ENCODE measurements around the gene NCKIPSD.

Gene NCKIPSD

DNA sequence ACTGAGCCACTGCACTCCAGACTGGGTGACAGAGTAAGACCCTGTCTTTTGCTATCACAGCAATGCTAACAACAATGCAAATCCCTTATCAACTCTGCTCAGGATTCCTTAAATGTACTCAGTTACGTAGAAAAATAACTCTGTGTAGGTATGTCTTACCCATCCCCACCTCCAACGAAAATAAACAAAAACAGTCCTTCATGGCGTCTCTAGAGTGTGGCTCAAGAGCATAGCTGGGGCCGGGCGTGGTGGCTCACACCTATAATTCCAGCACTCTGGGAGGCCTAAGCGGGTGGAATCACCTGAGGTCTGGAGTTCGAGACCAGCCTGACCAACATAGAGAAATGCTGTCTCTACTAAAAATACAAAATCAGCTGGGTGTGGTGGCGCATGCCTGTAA, 13.2 kb upstream of the NCKIPSD start:
- no peak for FAIRE-seq

DNA sequence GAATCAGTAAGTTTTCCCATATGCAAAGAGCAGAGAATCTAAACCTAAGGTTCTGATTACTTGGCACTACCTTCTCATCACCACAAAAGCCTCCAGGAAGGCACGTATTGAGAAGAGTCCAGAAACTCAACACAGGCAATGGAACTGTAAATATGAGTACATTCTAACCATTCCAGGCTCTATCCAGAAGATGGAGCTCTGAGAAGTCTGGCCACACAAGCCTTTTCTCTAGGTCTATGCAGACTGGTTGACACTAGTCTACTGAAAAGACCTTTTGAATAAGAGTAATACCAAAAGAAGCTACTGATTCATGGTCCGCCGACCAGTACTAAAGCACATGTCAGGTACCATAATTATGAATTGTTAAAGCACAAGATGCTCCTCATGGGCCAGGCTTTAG, 12.2 kb upstream of the NCKIPSD start:
- FAIRE-seq: no peak
- no peak for DNase-seq (ENCODE audit: extremely low spot score, insufficient read length, low read depth)

More for the DNA sequence above, 13.2 kb upstream of the NCKIPSD start:
- no peak for DNase-seq (ENCODE audit: extremely low spot score, insufficient read length, low read depth)

DNA sequence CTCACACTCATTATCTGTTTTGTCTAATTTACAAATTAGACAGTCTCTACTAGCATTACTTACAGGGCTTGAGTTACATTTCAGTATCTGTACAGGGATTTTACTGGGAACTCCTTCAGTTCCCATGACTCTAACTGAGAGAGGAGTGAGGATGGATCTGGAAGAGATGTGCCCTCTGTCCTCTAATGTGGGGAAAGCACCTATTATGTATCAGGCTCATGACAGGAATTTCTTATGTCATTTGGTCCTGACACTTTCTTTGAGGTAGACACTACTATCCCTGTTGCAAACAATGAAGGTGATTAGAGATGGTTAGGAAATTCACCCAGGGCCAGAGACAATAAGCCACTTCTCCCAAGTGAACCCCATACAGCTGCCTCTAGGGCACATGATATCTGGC, 10.9 kb upstream of the NCKIPSD start:
- FAIRE-seq (no peak), DNase-seq (ENCODE audit: extremely low spot score, insufficient read length, low read depth) (no peak)

DNA sequence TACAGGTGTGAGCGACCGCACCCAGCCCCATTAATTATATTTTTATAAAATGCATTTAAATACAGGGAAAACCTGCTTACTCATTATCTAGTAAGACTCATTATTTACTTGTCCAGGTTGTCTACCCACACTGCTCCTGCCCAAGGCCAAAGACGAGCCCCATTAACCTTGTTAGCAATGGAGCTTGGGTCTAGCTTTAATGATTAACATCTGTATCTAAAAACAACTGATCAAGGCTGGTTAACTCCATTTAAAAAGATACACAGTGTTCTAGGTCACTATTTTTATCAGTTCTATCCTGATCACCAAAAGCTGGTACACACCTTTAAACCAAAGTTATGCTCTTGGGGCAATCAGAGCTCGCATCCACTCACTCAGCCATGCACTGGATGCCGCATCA, 10.4 kb upstream of the NCKIPSD start:
- FAIRE-seq (no peak), DNase-seq (ENCODE audit: extremely low spot score, insufficient read length, low read depth) (no peak)

DNA sequence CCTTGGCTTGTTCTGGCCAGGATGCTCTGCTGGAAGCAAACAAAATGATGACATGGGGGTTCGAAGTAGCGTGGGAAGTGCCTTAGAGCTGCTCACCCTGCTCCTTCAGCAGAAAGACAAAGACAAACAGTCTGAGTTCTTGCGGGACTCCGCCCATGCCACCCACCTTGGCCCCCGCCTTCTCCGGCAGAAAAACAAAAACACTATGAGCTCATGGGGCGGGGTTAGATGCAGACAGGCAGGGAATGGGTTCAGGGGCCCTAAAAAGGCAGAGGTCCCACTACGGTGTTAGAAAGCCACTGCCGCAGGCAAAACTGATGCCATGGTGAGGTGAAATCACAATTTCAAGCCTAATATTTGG, 9.7 kb upstream of the NCKIPSD start:
- no peak for FAIRE-seq
- DNase-seq (ENCODE audit: extremely low spot score, insufficient read length, low read depth): no peak

DNA sequence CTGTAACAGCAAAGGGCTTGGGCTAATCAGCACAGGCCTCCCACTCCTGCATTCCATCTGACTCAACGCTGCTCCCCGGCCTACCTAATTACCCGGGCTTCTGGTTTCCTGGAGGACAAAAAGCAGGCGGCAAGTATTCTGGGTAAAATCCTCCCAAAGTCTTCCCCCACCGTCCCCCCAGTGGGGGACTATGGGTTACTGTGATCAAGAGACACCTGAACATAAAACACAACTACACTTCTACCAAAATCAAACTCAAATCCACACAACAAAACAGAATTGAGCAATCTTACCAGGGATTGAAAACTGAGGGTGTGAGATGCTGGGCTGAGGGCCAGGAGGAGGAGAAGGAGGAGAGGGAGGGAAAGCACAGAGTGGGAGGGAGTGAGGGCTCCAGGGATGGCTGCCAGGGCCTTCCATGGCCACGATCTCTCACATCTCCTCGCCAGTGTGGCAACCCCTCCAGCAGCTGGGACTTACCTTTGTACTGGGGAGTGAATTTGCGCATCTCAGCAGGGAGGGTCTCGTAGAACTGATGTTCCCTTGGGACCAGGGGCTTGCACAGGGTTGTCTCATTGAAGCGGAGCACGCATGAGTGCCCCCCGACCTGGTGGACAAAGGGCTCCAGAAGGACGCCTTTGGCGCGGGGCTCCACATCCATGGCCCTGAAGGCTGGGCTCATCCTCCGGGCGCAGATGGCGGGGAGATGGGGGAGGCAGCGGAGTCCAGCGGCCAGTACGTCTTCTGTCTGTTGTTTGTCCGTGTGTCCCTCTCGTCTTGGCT, 9.1 kb upstream of the NCKIPSD start:
- DNase-seq (ENCODE audit: extremely low spot score, insufficient read length, low read depth): no peak
- no peak for FAIRE-seq

DNA sequence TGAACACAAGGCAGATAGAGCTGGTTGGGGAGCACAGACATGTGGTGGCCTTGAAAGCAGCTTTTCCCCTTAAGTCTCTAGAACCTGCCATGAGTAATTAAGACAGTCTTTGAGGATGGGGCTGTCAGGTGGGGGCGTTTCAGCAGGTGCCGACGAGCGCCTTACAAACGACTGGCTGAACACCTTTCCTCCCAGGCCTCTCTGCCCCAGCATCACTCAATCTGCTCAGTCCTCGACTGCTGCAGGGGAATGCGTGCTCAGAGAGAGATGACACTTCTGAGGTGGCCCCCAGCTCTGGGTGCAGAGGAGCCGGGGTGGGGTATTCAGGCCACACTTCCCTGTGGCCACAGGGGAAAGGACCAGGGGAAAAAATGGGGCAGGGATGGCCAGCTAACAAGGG, 8.1 kb upstream of the NCKIPSD start:
- FAIRE-seq (no peak), DNase-seq (ENCODE audit: extremely low spot score, insufficient read length, low read depth) (no peak)

DNA sequence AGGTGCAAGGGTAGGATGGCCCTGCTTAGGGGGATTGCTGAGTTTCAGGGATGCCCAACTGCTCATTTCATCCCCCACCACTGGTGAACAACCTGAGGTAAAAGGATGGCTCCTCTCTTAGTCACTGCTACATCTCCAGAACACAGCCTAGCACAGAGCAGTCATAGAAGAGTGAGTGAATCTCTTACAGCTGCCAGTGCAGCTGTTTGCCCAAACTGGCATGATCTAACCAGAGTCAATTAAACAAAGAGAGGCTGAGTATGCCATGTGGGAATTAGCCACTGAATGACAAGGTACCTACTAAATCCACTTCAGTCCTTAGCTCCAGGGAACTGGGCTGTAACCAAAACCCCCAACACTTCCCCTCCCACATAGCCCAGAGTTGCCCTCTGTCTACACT, 6.8 kb upstream of the NCKIPSD start:
- no peak for FAIRE-seq

DNA sequence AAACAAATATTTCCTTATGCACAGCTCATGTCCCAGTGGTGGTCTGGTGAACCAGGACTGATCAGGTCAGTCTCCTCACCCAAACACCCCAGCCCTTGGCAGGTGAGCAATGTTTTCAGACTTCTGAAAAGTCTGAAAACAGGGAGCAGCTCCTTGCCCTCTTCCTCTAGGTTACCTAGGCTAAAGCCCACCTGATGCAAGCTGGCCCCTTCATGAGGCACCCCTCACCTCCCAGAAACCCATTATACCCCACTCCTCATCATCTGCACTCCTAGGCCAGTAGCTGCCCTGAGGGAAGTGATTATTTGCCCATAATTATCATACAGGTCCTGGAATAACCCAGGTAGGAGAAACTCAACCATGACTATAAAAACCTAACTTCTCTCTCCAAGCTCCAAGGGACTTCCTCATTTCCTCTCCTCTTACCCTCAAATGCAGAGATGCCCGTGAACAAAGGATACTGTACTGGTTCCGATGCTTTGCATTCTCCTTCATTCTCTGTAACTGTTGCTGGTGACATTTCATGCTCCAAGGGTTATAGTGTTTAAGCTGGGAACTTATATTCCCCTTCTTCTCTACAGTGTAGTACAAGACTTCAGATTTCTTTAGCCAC, 5.2 kb upstream of the NCKIPSD start:
- DNase-seq (ENCODE audit: extremely low spot score, insufficient read length, low read depth): no peak
- no peak for FAIRE-seq

More for the DNA sequence above, 6.8 kb upstream of the NCKIPSD start:
- no peak for DNase-seq (ENCODE audit: extremely low spot score, insufficient read length, low read depth)

DNA sequence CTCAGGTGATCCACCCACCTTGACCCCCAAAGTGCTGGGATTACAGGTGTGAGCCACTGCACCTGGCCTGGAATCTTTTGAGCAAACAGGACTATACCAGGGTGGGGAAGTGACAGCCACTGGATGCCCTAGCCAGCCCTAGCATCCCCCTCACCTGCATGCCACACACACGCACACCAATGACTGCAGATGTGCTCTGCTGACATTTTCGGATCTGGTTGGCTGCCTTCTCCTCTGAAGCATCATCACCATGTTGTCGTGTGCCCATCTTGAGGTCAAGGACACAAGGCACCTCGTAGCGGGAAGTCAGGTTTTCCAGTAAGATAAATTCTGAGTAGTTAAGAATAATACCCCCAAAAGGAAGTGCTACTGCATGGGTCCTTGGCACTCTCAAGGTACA, 3.7 kb upstream of the NCKIPSD start:
- DNase-seq (ENCODE audit: extremely low spot score, insufficient read length, low read depth) (no peak), FAIRE-seq (no peak)

DNA sequence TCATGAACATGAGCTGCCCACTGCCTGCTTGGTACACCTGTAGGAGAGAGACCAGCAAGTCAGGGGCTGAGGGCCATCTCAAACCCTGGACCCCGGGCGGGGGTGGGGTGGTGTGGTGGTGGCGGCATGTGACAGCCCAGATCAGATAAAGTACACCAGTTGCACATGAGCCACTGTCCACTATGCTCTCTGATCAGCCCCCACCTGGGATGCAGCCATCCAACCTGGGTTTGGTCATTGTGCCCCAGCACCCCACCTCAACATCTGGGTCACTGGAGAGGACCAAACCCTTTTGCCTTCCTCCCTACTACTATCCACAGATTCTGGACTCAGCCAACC, 3.0 kb upstream of the NCKIPSD start:
- DNase-seq (ENCODE audit: extremely low spot score, insufficient read length, low read depth) (no peak), FAIRE-seq (no peak)

DNA sequence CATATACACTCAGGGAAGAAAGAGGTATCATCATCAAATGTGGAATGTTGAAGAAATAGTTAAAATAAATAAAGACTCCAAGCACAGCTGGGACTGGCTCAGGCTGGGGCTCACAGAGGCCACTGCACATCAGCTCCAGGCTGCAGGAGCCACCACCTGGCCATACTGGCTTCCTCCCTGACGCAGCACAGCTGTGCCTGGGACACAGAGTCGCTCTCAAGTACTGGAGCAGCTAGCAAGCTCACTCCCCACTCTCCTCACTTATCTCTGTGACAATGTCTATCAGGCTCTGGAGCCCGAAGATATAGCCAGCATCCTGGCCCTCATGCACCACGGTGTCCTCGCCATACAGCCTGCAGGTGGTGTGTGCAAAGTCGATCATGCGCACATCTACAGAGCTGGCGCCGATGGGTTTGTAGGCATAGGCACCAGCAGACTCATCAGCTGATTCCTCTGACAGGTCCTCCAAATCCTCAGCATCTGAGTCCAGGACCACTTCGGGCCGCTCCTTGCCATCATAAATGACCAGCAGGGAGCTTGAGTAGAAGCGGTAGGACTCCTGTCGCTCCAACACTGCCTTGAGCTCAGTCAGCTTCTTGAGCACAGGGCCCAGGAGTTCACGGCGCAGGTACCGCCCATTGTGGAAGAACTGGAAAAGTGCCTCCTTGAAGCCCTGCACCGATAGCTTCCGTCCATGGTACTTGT, 2.5 kb upstream of the NCKIPSD start:
- no peak for DNase-seq (ENCODE audit: extremely low spot score, insufficient read length, low read depth)
- no peak for FAIRE-seq

DNA sequence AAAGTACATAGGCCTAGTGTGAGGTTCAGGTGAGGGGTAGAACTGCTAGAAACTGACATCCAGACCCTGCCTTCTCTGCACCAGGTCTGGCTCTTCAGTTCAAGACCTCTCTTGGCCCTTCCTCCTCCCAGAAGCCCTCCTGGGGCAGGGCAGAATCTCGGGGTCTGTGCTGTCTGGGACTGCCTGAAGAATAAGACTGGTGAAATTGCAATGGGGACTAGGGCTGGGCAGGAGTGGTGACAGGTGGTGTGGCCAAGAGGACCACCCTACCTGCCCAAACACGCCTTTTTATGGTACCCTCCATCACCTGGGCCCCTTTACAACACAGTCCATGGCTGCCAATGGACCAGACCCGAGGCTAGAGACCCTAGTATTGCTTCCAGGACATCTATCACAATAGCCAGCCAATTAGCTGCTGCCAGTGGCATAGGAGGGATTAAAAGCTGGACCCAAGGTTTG, 1.5 kb upstream of the NCKIPSD start:
- FAIRE-seq (no peak), DNase-seq (ENCODE audit: extremely low spot score, insufficient read length, low read depth) (no peak)

DNA sequence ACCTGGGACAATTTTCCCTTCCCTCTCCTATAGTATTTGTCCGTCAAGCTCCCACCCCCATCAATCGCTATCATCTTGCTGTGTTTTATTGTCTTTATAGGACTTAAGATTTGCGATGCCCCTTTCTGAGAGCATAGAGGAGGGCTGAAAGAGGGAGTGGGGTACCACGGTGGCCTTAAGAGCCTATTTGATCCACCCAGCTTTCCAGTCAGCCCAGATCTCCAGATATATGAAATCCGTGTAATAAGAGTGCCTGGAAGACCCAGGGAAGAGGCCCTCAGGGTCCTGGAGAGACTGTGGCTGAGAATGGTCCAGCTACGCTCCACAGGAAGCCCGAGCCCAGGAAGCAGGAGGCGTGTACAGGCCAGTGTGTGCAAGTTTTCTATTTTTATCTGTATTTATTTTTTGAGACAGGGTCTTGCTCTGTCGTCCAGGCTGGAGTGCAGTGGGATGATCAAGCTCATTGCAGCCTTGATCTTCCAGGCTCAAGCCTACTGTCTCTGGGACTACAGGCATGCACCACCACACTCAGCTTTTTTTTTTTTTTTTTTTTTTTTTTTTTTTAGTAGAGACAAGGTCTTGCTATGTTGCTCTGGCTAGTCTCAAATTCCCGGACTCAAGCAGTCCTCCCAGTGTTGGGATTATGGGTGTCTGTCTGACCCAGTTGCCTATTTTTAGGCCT, 964 bp upstream of the NCKIPSD start:
- no peak for FAIRE-seq
- DNase-seq (ENCODE audit: extremely low spot score, insufficient read length, low read depth): no peak

DNA sequence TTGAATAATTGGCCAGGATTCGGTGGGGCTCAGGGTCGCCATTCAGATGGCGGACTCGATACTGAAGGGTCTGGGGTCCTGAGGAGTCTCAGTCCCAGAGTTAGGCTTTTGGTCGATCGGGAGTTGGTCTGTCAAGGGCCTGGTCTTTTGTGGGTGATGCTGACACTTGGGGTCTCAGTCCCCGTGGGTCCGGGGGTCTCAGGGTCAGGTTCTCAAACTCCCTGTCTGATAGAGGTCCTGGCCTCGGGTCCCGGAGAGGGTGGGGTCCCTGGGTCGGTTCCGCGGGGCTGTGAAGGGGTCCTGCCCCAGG, 467 bp downstream of the NCKIPSD start:
- DNase-seq (ENCODE audit: extremely low spot score, insufficient read length, low read depth): no peak
- FAIRE-seq: no peak

DNA sequence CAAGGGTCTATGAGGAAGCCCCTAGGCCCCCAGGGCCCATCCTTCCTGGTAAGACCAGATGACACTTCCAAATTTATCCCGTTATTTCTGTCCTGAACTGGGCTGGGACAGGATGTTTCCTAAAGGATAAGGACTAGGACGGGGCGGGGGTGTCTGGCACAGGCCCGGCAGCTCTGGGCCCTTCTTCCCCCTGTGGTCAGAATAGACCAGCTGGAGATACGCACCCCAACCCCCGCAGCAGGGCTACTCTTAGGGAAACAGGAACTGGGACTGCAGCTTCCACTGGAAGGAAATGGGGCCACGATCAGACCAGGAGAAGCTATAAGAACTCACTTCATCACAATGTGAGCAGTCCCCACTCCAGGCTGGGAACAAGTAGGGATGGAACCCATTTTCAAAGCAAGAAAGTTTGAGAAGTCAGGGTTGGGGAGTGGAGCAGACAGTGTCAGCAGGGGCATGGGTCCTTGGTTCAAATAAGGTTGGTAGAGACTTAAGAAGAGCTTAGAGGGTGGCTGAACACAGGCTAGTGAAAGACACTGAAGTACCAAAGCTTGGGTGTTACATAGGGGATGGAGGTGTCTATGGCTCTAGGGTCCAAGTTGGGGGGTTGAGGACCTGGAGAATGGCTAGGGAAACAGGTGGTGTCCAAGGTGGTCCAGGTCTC, 1.1 kb downstream of the NCKIPSD start:
- DNase-seq (ENCODE audit: extremely low spot score, insufficient read length, low read depth) (no peak), FAIRE-seq (no peak)

DNA sequence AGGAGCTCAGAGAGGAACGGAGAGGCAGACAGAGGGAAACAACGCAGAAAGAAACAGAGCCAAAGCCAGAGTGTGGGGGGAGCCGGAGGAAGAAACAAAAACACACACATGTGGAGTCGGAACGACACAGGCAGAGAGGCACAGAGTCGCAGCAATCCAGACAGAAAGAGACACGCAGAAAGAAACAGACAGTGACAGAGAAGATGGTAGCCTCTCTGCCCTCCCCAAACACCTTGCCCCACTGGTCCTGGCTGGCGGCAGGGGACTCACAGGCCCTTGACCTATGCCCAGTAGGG, 1.7 kb downstream of the NCKIPSD start:
- no peak for DNase-seq (ENCODE audit: extremely low spot score, insufficient read length, low read depth)
- FAIRE-seq: no peak

DNA sequence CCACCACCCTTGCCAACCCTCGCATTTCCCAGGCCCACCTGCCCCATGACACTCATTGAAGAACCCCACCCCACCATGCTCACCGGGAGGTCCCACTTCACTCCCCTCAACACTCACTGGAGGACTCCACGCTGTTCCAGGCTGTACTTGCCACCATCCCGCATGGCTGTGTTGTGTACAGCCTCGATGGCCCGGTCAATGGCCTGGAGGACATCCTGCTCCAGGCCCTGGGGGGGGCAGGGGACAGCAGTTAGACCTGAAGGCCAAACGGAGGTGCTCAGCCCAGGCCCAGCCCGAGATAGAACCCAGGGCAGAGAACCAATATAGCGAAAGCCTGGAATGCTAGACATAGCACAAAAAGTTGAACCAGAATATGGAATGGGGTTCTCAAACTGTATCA, 2.9 kb downstream of the NCKIPSD start:
- DNase-seq (ENCODE audit: extremely low spot score, insufficient read length, low read depth) (no peak), FAIRE-seq (no peak)

DNA sequence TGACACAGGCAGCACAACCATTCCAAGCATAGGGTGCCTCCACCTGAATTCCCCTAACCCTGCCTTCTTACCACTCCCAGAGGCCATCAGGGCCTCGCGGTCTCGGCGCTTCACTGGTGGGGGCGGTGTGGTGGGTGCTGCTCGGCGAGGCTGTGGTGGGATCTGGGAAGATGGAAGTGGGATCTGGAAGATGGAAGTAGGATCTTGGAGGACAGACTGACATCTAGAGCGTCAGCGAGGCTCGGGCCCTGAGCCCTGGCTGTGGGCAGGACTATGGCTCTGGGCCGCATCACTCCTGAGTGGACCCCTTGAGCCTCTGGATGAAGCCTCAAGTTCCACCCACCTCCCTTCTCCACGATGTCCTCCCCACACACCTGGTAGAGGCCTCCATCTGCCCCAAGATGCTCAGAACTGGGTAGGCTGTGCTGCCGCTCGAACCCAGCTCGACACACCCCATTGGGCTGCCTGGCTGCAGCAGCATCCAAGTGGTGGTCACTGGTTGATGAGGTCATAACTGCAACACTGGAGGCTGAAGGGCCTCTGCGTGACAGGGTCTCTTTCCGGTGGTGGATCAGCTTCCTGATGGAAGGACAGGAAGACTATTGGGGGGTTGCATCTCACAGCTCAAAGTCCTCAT, 3.6 kb downstream of the NCKIPSD start:
- DNase-seq (ENCODE audit: extremely low spot score, insufficient read length, low read depth): no peak
- no peak for FAIRE-seq

DNA sequence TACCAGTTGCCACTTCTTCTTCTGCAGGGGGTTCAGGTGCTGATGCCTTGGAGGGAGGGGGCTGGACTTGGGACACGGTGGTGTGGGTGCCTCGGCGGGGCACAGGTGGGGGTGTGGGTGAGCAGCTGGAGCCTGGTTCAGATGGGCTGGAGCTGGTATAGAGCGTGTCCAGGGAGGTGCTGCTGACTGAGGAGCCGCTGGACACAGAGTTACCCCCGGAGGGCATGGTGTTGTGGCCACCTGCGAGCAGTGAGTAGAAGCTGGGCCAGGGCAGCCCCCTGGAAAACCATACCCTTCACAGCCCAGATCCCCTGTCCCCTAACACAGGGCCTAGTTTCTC, 4.2 kb downstream of the NCKIPSD start:
- FAIRE-seq: no peak
- no peak for DNase-seq (ENCODE audit: extremely low spot score, insufficient read length, low read depth)
